HEK293 (cell line): ENCODE results near the gene HEPHL1.
A peak's percentile ranks its signal among the peaks of the same experiment; 100 is the strongest.

Experiments used
- CTCF ChIA-PET: fragments of 350-600 bp; formaldehyde crosslinking; extraction: SDS; loops from one replicate; lab custom pipeline; 2021; ENCODE audit warnings: antibody characterized with exemption; lab: Yijun Ruan, JAX
- POLR2A ChIA-PET: fragments of 300-600 bp; formaldehyde crosslinking; extraction: SDS; loops from one replicate; lab custom pipeline; 2020; ENCODE audit warnings: antibody characterized with exemption, inconsistent platforms; lab: Yijun Ruan, JAX
- H3K27ac ChIP-seq: fragments of 200-500 bp; sonication (Bioruptor generic); 2 replicates; pipeline ENCODE4 v1.5.1; 2014; ENCODE audit warnings: low read depth, low read length, control low read depth, inconsistent platforms; ENCODE audit errors: extremely low read depth
- H3K36me3 ChIP-seq, 2 experiments: fragments of 200-500 bp in 1 of 2; sonication (Bioruptor generic) in 1 of 2; 1 replicate in 1 of 2; 2 replicates in 1 of 2; pipeline ENCODE4 v1.5.1; 2014 to 2017; ENCODE audit warnings: inconsistent platforms in 2 of 2, low read length in 2 of 2; ENCODE audit not compliant: control insufficient read depth in 2 of 2, insufficient read depth in 1 of 2
- H3K4me1 ChIP-seq: fragments of 200-500 bp; sonication (Bioruptor generic); 2 replicates; pipeline ENCODE4 v1.5.1; 2014; ENCODE audit warnings: mild to moderate bottlenecking, low read length, inconsistent platforms; ENCODE audit not compliant: control insufficient read depth, insufficient read depth
- H3K4me3 ChIP-seq: 2 replicates; pipeline ENCODE4 v1.5.1; 2011; ENCODE audit warnings: low read depth, mild to moderate bottlenecking, control low read depth, low read length, moderate library complexity
- H3K9me3 ChIP-seq: fragments of 200-500 bp; sonication (Bioruptor generic); 2 replicates; pipeline ENCODE4 v1.5.1; 2014; ENCODE audit warnings: low read depth, low read length, inconsistent platforms; ENCODE audit not compliant: control insufficient read depth, insufficient read depth
- BCL11B ChIP-seq: fragments of 450-650 bp; formaldehyde crosslinking; IDR thresholded peaks from 2 replicates; pipeline ENCODE4 v1.5.1; 2016; ENCODE audit warnings: low read depth, missing biosample characterization, missing genetic modification characterization
- ELK4 ChIP-seq: IDR thresholded peaks from 2 replicates; pipeline ENCODE4 v1.6.1; 2011; ENCODE audit warnings: mild to moderate bottlenecking, low read depth, low read length, borderline replicate concordance
- GLI2 ChIP-seq: fragments of 450-650 bp; formaldehyde crosslinking; IDR thresholded peaks from 2 replicates; pipeline ENCODE4; 2017; ENCODE audit warnings: missing biosample characterization, missing genetic modification characterization, low read depth, borderline replicate concordance
- GLIS1 ChIP-seq: fragments of 450-650 bp; formaldehyde crosslinking; IDR thresholded peaks from 2 replicates; pipeline ENCODE4 v1.5.1; 2016; ENCODE audit warnings: missing biosample characterization, missing genetic modification characterization
- MZF1 ChIP-seq: fragments of 450-650 bp; formaldehyde crosslinking; IDR thresholded peaks from 2 replicates; pipeline ENCODE4 v1.5.1; 2017; ENCODE audit warnings: missing biosample characterization, missing genetic modification characterization, borderline replicate concordance
- PRDM10 ChIP-seq: fragments of 450-650 bp; formaldehyde crosslinking; IDR thresholded peaks from 2 replicates; pipeline ENCODE4 v1.5.1; 2016; ENCODE audit warnings: missing biosample characterization, missing genetic modification characterization
- TCF7L2 ChIP-seq: IDR thresholded peaks from 2 replicates; pipeline ENCODE4 v1.6.1; 2011; ENCODE audit warnings: low read depth, mild to moderate bottlenecking, inconsistent platforms, low read length, moderate library complexity, borderline replicate concordance
- ZNF112 ChIP-seq: fragments of 450-650 bp; formaldehyde crosslinking; IDR thresholded peaks from 2 replicates; pipeline ENCODE4 v1.5.0; 2017; ENCODE audit warnings: missing biosample characterization, missing genetic modification characterization
- ZNF302 ChIP-seq: fragments of 450-650 bp; formaldehyde crosslinking; IDR thresholded peaks from 2 replicates; pipeline ENCODE4 v1.5.1; 2016; ENCODE audit warnings: missing biosample characterization, missing genetic modification characterization, low read depth
- ZNF341 ChIP-seq: fragments of 450-650 bp; formaldehyde crosslinking; IDR thresholded peaks from 2 replicates; pipeline ENCODE4; 2016; ENCODE audit warnings: low read depth, missing biosample characterization, missing genetic modification characterization
- ZNF423 ChIP-seq: fragments of 450-650 bp; formaldehyde crosslinking; IDR thresholded peaks from 2 replicates; pipeline ENCODE4 v1.5.1; 2016; ENCODE audit warnings: missing biosample characterization, missing genetic modification characterization
- ZNF488 ChIP-seq: fragments of 450-650 bp; formaldehyde crosslinking; IDR thresholded peaks from 2 replicates; pipeline ENCODE4 v1.5.1; 2016; ENCODE audit warnings: missing biosample characterization, missing genetic modification characterization
- ZNF530 ChIP-seq: fragments of 450-650 bp; formaldehyde crosslinking; IDR thresholded peaks from 2 replicates; pipeline ENCODE4 v1.5.1; 2016; ENCODE audit warnings: low read depth, missing biosample characterization, missing genetic modification characterization
- ZNF624 ChIP-seq: fragments of 450-650 bp; formaldehyde crosslinking; IDR thresholded peaks from 2 replicates; pipeline ENCODE4 v1.5.1; 2017; ENCODE audit warnings: missing biosample characterization, missing genetic modification characterization

Gene HEPHL1

DNA sequence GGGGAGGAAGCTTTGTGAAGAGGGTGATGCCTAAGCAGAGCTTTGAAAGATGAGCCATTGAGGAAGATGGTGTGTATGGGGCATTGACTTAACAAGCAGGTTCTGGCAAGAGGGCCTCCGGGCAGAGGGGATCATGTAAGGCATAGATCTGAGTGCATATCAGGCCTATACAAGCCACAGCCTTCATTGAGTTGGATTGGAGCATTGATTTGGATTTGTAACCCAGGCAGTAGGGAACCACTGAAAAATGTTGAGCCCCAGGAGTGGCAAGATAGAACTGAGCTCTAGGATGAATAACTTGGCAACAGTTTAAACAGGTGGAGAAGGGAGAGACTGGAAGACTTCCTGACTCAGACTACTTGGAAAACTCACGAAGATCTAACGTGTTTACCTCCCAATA is 128.9 kb downstream of the HEPHL1 start:
- H3K36me3 ChIP-seq = no peaks in the 10 kb centered on the region
- ChIA-PET CTCF (interaction anchor here (0.6 to 2.1 kb wide), 4 partner anchors 10 to 1000 kb away, joined by 3 to 14 read pairs (median 4); no protein-coding TSS in a partner anchor), POLR2A (interaction anchor here (1.2 to 1.6 kb wide), 2 partner anchors 8 to 14 kb away, joined by 3 read pairs; no protein-coding TSS in a partner anchor)
- H3K27ac ChIP-seq = no peak overlapping the region
- H3K4me1 ChIP-seq = peaks cover 38% of the 10 kb centered on the region
- no peak for TF ChIP-seq ZNF488
- TF ChIP-seq GLI2 (tag by site-specific recombination) = no peak
- TF ChIP-seq ZNF423 = no peak
- TF ChIP-seq ZNF530 (tag by site-specific recombination) = no peak
- TF ChIP-seq ZNF112 (tag by site-specific recombination) = no peak
- TF ChIP-seq ZNF624 (tag by site-specific recombination) = no peak
- TF ChIP-seq BCL11B (tag by site-specific recombination) = no peak
- no peak for TF ChIP-seq TCF7L2
- TF ChIP-seq ELK4 = no peak
- no peak for TF ChIP-seq ZNF302 (tag by site-specific recombination)
- TF ChIP-seq, all 188 proteins: peak for 0
- H3K9me3 ChIP-seq = no peaks in the 10 kb centered on the region
- no peak overlapping the region for H3K4me3 ChIP-seq

DNA sequence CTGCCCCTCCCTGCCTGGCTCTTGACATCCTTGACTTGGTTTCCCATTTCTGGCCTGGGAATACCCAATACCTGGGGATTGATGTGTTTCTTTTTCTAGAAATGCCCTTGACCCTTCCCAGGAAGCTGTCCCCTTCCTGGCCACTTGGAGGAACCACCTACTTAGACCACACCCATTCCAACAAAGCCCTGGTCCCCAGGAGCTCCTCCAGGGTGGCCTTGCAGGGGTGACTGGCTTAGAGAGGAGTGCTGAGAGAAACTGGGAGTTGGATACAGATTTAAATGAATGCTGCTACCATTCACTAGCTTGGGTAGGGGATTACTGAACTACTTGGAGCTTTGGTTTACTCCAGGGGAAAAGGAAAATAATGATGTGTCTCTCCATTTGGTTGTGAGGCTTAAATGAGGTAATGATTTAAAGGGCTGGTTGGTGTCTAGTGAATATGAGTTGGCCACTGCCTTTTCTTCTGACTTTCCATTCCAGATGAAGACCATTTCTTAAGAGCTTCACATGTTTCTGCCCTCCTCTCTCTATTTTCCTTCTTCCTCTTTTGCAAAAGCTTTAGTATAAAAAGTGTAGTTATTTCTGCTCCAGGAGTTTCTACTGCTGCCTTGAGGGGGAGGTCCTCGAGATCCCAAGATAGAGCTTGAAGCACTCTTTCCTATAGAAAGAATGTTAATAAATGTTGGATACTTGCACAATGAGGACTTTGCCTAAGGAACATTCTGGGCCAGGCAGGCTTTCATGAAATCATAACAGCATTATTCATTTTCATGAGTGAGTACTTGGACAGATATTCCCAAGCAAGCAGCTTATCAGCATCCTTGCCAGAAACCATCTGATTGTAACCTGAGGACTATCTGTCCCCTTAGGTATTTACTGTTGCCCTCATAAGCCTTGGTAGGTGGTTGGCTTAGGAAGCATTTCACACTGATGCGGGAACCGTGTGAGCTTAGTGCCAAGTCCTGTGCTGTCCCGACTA is 129.8 kb downstream of the HEPHL1 start:
- CTCF ChIA-PET = interaction anchor here (0.7 to 2.1 kb wide), 5 partner anchors 20 to 999 kb away, joined by 3 to 14 read pairs (median 4); no protein-coding TSS in a partner anchor

More for the DNA sequence above, 129.8 kb downstream of the HEPHL1 start:
- Histone ChIP-seq H3K27ac (no peak overlapping the region), H3K36me3 (no peaks in the 10 kb centered on the region), H3K4me1 (peaks cover 38% of the 10 kb centered on the region), H3K4me3 (no peak overlapping the region), H3K9me3 (no peaks in the 10 kb centered on the region)
- POLR2A ChIA-PET = interaction anchor here (1.1 to 2.3 kb wide), 3 partner anchors 15 to 23 kb away, joined by 3 to 8 read pairs (median 3); partner anchors contain the start of gene PANX1
- TF ChIP-seq MZF1 (tag by site-specific recombination) = 0 out of 2 replicates have a peak, but pooled peaks have one; percentile 13
- TF ChIP-seq PRDM10 = peak; percentile 52; the same call in 1 of the 2 replicates
- TF ChIP-seq GLIS1 = peak; percentile 84
- no peak for TF ChIP-seq ZNF341 (tag by site-specific recombination)
